Fibroblast of lung (primary cell): ENCODE results near the gene TMEM183A. TPM values are rescaled to one million over a fixed set of nuclear protein-coding genes. Genes with fewer than 3 reads are reported as not detected.

ENCODE experiments used
- DNase-seq, 2 donors: peaks; one replicate each; pipeline versions ENCODE4 v3.0.0 to v3.0.0-alpha.2; 2010; ENCODE audit warnings: low read depth in 2 of 2
- H2AFZ ChIP-seq: 2 replicates; pipeline ENCODE4 v1.5.1; 2012; ENCODE audit warnings: low read length, control low read depth, inconsistent platforms
- H3K27ac ChIP-seq: 2 replicates; pipeline ENCODE4 v1.5.1; 2011; ENCODE audit warnings: low read length, control low read depth; ENCODE audit not compliant: insufficient read depth
- H3K27me3 ChIP-seq: 2 replicates; pipeline ENCODE4 v1.5.1; 2011; ENCODE audit warnings: mild to moderate bottlenecking, low read length; ENCODE audit not compliant: control insufficient read depth, insufficient read depth
- H3K36me3 ChIP-seq: 2 replicates; pipeline ENCODE4 v1.5.1; 2011; ENCODE audit warnings: low read length; ENCODE audit not compliant: control insufficient read depth, insufficient read depth
- H3K4me1 ChIP-seq: 2 replicates; pipeline ENCODE4 v1.5.1; 2011; ENCODE audit warnings: low read length; ENCODE audit not compliant: control insufficient read depth, insufficient read depth; ENCODE audit errors: extremely low read depth
- H3K4me2 ChIP-seq: 2 replicates; pipeline ENCODE4 v1.5.1; 2011; ENCODE audit warnings: low read length, control low read depth; ENCODE audit not compliant: insufficient read depth; ENCODE audit errors: extremely low read depth
- H3K4me3 ChIP-seq, 4 experiments: fragments of 200-600 bp in 1 of 4; sonication (generic) in 1 of 4; replicated peaks in 1 of 4; 2 replicates each; pipeline ENCODE4 v1.5.1; 2011 to 2016; ENCODE audit warnings: low read length in 4 of 4, low read depth in 3 of 4, mild to moderate bottlenecking in 3 of 4, control low read depth in 2 of 4, inconsistent platforms in 1 of 4, mixed read lengths in 1 of 4; ENCODE audit not compliant: insufficient read depth in 1 of 4; ENCODE audit errors: control extremely low read depth in 1 of 4
- H3K79me2 ChIP-seq: 2 replicates; pipeline ENCODE4 v1.5.1; 2012; ENCODE audit warnings: mild to moderate bottlenecking, low read length, inconsistent platforms; ENCODE audit not compliant: control insufficient read depth, insufficient read depth
- H3K9ac ChIP-seq: 2 replicates; pipeline ENCODE4 v1.5.1; 2011; ENCODE audit warnings: mild to moderate bottlenecking, low read length, control low read depth; ENCODE audit not compliant: insufficient read depth
- H3K9me3 ChIP-seq: 2 replicates; pipeline ENCODE4 v1.5.1; 2012; ENCODE audit warnings: low read depth, low read length; ENCODE audit not compliant: control insufficient read depth, insufficient read depth
- H4K20me1 ChIP-seq: 2 replicates; pipeline ENCODE4 v1.5.1; 2011; ENCODE audit warnings: low read length; ENCODE audit not compliant: control insufficient read depth, insufficient read depth; ENCODE audit errors: extremely low read depth
- EZH2 ChIP-seq: IDR thresholded peaks from 2 replicates; pipeline ENCODE4 v1.5.1; 2012; ENCODE audit warnings: low read length, control low read depth, mild to moderate bottlenecking; ENCODE audit errors: missing control alignments
- polyA plus RNA-seq, 2 donors: library from polyadenylated mRNA; depleted of rRNA in 1 of 2; stranded (reverse) in 1 of 2; unstranded in 1 of 2; fragments of >200 nt; gene quantifications; 2 replicates each; pipeline ENCODE4 v1.2.1, GENCODE V29; 2011 to 2012; ENCODE audit warnings: missing spikeins in 1 of 2
- total RNA-seq: library from RNA; depleted of rRNA; stranded (reverse); fragments of >200 nt; gene quantifications from 2 replicates; pipeline ENCODE4 v1.2.1, GENCODE V29; 2014
- TF ChIP-seq, protein P1 (sequence below), 2 donors: IDR thresholded peaks in 1 of 2; conservative IDR thresholded peaks in 1 of 2; 1 replicate in 1 of 2; 2 replicates in 1 of 2; pipeline ENCODE4 v1.5.1; 2011 to 2012; ENCODE audit warnings: low read length in 2 of 2, control low read depth in 1 of 2, inconsistent platforms in 1 of 2, low read depth in 1 of 2, mild to moderate bottlenecking in 1 of 2

TMEM183A gene
- total and polyA plus RNA-seq, 2 donors (not counting 1 experiment from before 2014, with no cell fraction given): 74.2 to 74.5 TPM

DNA sequence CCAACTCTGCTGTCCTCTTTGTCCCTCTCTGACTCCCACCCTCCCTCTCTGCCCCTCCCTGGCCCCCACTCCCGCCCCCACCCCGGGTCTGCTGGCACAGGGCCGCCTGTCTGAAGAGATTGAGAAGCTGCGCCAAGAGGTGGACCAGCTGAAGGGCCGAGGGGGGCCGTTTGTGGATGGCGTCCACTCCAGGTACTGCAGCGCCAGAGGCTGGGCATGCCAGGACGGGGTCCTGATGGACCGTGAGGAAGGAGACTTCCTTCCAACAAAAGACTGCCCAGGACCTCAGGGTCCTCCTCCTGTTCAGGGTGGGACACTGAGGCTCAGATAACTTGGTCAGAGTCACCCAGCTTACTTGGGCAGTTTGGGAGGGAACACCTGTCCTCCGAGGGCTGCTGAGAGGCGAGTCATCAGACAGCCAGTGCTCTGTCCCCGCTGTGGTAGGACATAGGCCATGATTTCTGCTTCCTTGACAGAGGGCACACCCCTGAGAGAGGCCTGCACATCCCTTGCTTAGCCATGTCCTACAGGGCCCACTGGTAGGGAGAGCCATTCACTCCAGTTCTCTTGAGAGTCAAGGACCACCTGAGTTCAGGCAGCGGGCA is 42.5 kb downstream of the TMEM183A start:
- H4K20me1 ChIP-seq: no peaks in the 10 kb centered on the region
- H3K27ac ChIP-seq: no peak overlapping the region
- H3K79me2 ChIP-seq: no peaks in the 10 kb centered on the region
- peaks cover 12% of the 10 kb centered on the region for H3K4me1 ChIP-seq
- H3K9ac ChIP-seq: no peak overlapping the region
- H3K9me3 ChIP-seq: no peaks in the 10 kb centered on the region
- TF ChIP-seq, protein P1, sequence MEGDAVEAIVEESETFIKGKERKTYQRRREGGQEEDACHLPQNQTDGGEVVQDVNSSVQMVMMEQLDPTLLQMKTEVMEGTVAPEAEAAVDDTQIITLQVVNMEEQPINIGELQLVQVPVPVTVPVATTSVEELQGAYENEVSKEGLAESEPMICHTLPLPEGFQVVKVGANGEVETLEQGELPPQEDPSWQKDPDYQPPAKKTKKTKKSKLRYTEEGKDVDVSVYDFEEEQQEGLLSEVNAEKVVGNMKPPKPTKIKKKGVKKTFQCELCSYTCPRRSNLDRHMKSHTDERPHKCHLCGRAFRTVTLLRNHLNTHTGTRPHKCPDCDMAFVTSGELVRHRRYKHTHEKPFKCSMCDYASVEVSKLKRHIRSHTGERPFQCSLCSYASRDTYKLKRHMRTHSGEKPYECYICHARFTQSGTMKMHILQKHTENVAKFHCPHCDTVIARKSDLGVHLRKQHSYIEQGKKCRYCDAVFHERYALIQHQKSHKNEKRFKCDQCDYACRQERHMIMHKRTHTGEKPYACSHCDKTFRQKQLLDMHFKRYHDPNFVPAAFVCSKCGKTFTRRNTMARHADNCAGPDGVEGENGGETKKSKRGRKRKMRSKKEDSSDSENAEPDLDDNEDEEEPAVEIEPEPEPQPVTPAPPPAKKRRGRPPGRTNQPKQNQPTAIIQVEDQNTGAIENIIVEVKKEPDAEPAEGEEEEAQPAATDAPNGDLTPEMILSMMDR (conservative IDR thresholded peaks at IDR 0.05 in 1 of 2, IDR thresholded peaks at IDR 0.05 in 1 of 2; ENCODE audit: low read depth in 1 of 2, low read length in 2 of 2): no peak
- TF ChIP-seq EZH2: no peak
- H3K27me3 ChIP-seq: no peaks in the 10 kb centered on the region
- H3K4me3 ChIP-seq: no peak overlapping the region
- H3K36me3 ChIP-seq: no peaks in the 10 kb centered on the region
- no peak for DNase-seq
- no peak overlapping the region for H2AFZ ChIP-seq
- H3K4me2 ChIP-seq: no peak overlapping the region

DNA sequence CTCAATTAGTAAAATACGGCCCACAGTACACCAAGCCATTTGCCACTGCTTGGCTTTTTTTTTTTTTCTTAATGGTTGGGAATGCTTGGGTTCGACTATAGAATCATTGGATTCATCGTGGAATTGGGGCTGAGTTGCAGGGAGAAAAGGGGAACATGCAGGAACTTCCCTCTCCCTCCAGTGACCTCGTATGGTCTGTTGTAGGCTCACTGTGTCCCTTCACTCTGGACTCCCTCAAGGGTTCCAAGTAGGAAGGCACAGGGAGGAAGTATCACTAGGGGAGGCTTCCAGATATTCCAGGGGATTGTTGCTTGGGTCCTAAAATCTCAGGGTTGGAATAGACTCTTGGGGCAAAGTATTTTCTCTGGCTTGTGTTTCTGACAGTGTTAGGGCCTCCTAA is 43.7 kb downstream of the TMEM183A start:
- Histone ChIP-seq H3K4me1 (peaks cover 12% of the 10 kb centered on the region), H3K79me2 (no peaks in the 10 kb centered on the region), H3K36me3 (no peaks in the 10 kb centered on the region), H3K9ac (no peak overlapping the region), H2AFZ (no peak overlapping the region), H3K9me3 (no peaks in the 10 kb centered on the region), H3K4me3 (no peak overlapping the region), H3K27me3 (no peaks in the 10 kb centered on the region), H4K20me1 (no peaks in the 10 kb centered on the region), H3K27ac (no peak overlapping the region), H3K4me2 (no peak overlapping the region)
- TF ChIP-seq, protein P1 (conservative IDR thresholded peaks at IDR 0.05 in 1 of 2, IDR thresholded peaks at IDR 0.05 in 1 of 2; ENCODE audit: low read depth in 1 of 2, low read length in 2 of 2): no peak
- TF ChIP-seq EZH2: no peak
- no peak for DNase-seq

DNA sequence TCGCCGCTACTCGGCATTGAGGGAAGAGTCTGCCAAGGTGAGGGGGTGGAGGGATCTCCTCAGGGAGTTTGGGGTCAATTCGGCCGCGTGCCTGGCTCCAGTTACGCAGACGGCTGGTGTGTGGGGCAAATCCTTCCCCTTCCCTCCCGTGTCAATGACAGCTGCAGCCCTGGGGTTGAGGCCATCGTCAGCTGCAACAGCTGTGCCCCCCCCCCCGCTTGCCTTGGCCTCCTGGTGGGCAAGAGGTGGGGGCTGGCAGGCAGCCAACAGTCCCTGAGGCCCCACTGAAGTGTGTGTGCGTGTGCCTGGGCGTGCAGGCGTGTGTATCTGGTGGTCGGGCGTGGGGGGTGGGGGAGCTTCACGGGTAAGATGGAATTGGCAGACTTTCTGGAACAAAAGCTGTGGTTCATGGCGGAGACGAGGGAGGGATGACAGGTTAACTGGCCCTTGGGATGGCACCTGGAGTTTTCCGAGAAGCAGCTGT is 44.7 kb downstream of the TMEM183A start:
- H3K9ac ChIP-seq: no peak overlapping the region
- no peak for DNase-seq
- no peaks in the 10 kb centered on the region for H3K79me2 ChIP-seq
- no peak overlapping the region for H2AFZ ChIP-seq
- no peak overlapping the region for H3K4me3 ChIP-seq
- H4K20me1 ChIP-seq: no peaks in the 10 kb centered on the region
- H3K36me3 ChIP-seq: no peaks in the 10 kb centered on the region
- H3K4me2 ChIP-seq: no peak overlapping the region
- peaks cover 7% of the 10 kb centered on the region for H3K4me1 ChIP-seq
- H3K27ac ChIP-seq: no peak overlapping the region
- H3K27me3 ChIP-seq: no peaks in the 10 kb centered on the region
- no peaks in the 10 kb centered on the region for H3K9me3 ChIP-seq
- TF ChIP-seq EZH2: no peak
- TF ChIP-seq, protein P1 (conservative IDR thresholded peaks at IDR 0.05 in 1 of 2, IDR thresholded peaks at IDR 0.05 in 1 of 2; ENCODE audit: low read depth in 1 of 2, low read length in 2 of 2): no peak
